GM06990 (cell line): ENCODE results near the gene MUC5AC.

Experiments used
- DNase-seq: peaks from one replicate; pipeline ENCODE4 v3.0.0-alpha.2; 2011; ENCODE audit not compliant: insufficient read length; ENCODE audit errors: extremely low read depth
- H3K27me3 ChIP-seq: replicated peaks from 2 replicates; pipeline ENCODE4 v1.6.0; 2011; ENCODE audit warnings: low read length; ENCODE audit not compliant: control insufficient read depth, insufficient read depth
- H3K36me3 ChIP-seq: 2 replicates; pipeline ENCODE4 v1.5.1; 2011; ENCODE audit warnings: low read length; ENCODE audit not compliant: control insufficient read depth, insufficient read depth
- H3K4me3 ChIP-seq: replicated peaks from 2 replicates; pipeline ENCODE4 v1.5.1; 2011; ENCODE audit warnings: low read depth, mild to moderate bottlenecking, control low read depth, low read length
- TF ChIP-seq, protein P1 (sequence below): IDR thresholded peaks from 2 replicates; pipeline ENCODE4 v1.5.1; 2011; ENCODE audit warnings: low read length, control low read depth, mild to moderate bottlenecking, inconsistent platforms; ENCODE audit not compliant: insufficient read depth, poor library complexity, severe bottlenecking

MUC5AC gene

DNA sequence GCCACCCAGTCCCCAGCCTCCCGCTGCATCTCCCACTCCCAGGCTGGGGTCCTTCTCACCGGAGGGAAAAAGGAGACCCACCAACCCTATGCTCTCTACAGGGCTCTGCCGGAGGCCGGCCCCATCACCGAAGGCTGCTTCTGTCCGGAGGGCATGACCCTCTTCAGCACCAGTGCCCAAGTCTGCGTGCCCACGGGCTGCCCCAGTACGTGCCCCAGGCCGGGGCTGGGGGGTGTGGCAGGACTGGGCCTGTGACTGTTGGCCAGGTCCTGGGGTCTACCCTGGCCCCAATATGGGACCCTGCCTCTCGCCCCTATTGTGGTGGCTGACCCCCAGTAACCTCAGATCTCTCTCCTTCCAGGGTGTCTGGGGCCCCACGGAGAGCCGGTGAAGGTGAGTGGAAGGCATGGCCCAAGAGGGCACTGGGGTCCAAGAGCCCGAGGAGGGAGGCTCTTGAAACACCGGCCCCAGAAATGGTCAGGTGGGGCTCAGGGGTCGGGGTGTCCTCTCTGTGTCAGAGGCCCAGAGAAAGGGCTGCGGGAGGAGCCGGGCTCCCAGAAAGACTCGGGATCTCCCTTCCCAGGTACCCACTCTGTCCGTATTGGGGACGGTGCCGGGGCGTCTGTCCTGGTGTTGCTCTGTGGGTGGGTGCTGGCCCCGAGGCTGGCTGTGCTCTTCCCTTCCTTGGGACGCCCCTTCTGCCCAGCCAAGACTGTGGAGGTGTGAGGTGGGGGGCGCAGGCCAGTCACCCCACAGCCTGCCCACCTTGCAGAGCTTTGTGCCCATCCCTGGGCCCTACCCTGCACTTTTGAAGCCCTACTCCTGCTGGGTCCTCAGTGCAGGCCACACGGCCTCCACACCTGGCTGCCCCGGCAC, 39.0 kb downstream of the MUC5AC start:
- Histone ChIP-seq H3K36me3 (no peaks in the 10 kb centered on the region), H3K4me3 (no peak overlapping the region), H3K27me3 (no peaks in the 10 kb centered on the region)
- DNase-seq: no peak
- TF ChIP-seq, protein P1, sequence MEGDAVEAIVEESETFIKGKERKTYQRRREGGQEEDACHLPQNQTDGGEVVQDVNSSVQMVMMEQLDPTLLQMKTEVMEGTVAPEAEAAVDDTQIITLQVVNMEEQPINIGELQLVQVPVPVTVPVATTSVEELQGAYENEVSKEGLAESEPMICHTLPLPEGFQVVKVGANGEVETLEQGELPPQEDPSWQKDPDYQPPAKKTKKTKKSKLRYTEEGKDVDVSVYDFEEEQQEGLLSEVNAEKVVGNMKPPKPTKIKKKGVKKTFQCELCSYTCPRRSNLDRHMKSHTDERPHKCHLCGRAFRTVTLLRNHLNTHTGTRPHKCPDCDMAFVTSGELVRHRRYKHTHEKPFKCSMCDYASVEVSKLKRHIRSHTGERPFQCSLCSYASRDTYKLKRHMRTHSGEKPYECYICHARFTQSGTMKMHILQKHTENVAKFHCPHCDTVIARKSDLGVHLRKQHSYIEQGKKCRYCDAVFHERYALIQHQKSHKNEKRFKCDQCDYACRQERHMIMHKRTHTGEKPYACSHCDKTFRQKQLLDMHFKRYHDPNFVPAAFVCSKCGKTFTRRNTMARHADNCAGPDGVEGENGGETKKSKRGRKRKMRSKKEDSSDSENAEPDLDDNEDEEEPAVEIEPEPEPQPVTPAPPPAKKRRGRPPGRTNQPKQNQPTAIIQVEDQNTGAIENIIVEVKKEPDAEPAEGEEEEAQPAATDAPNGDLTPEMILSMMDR: no peak

DNA sequence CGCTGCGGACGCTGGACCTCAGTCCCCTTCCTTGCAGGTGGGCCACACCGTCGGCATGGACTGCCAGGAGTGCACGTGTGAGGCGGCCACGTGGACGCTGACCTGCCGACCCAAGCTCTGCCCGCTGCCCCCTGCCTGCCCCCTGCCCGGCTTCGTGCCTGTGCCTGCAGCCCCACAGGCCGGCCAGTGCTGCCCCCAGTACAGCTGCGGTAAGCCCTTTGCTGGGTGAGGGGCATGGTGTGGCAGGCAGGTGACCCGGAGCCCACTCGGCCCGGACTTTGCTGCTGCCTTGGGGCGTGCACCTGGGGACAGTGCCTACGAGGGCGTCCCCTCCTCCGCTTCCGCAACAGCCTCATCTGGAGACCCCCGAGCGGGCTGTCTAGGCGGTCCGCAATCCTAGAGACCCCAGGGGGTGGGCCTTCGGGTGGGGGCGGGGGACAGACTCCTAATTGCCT, 39.7 kb downstream of the MUC5AC start:
- TF ChIP-seq, protein P1: no peak
- H3K36me3 ChIP-seq: no peaks in the 10 kb centered on the region
- H3K27me3 ChIP-seq: no peaks in the 10 kb centered on the region
- DNase-seq: peak; percentile 5
- H3K4me3 ChIP-seq: no peak overlapping the region

- no peaks in the 10 kb centered on the region for H3K36me3 ChIP-seq
- H3K4me3 ChIP-seq: no peak overlapping the region
- TF ChIP-seq, protein P1: no peak
- peak; percentile 3 for DNase-seq
- no peaks in the 10 kb centered on the region for H3K27me3 ChIP-seq
Observed at GRCh38 chr11:1197886-1198560, 40.3 kb downstream of the MUC5AC start.

- H3K4me3 ChIP-seq: no peak overlapping the region
- H3K36me3 ChIP-seq: no peaks in the 10 kb centered on the region
- TF ChIP-seq, protein P1: no peak
- peak; percentile 1 for DNase-seq
- no peaks in the 10 kb centered on the region for H3K27me3 ChIP-seq
Observed at GRCh38 chr11:1198561-1199240, 40.9 kb downstream of the MUC5AC start.

DNA sequence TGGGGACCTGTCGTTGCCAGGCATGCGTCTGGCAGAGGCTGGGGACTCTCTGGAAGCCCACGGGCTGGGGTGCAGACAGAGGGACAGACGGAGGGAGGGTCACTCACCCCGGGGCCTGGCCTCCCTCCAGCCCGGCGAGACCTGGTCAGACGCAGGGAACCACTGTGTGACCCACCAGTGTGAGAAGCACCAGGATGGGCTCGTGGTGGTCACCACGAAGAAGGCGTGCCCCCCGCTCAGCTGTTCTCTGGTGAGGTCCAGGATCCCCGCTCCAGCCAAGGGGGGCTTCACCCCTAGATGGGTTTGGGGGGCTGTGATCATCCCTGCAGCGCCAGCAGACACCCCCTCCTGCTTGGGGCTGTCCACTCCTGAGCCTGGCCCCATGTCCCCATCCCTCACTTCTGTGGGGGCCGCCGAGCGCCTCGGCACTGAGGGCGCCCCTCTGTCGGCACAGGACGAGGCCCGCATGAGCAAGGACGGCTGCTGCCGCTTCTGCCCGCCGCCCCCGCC, 41.5 kb downstream of the MUC5AC start:
- peak; percentile 6 for DNase-seq
- TF ChIP-seq, protein P1: no peak
- H3K4me3 ChIP-seq: no peak overlapping the region
- no peaks in the 10 kb centered on the region for H3K36me3 ChIP-seq
- H3K27me3 ChIP-seq: no peaks in the 10 kb centered on the region
